Dedifferentiated amniotic fluid mesenchymal stem cell (primary cell): ENCODE data around the gene CTAGE4.
"Not testable (repeated sequence)": the region's sequence is repeated elsewhere in the genome, so short reads cannot be mapped to it uniquely, and the experiment has no call there.

Experiments
- DNase-seq: peaks from one replicate; pipeline ENCODE4 v3.0.0-alpha.2; 2016; ENCODE audit errors: extremely low spot score

The CTAGE4 gene, protein sequence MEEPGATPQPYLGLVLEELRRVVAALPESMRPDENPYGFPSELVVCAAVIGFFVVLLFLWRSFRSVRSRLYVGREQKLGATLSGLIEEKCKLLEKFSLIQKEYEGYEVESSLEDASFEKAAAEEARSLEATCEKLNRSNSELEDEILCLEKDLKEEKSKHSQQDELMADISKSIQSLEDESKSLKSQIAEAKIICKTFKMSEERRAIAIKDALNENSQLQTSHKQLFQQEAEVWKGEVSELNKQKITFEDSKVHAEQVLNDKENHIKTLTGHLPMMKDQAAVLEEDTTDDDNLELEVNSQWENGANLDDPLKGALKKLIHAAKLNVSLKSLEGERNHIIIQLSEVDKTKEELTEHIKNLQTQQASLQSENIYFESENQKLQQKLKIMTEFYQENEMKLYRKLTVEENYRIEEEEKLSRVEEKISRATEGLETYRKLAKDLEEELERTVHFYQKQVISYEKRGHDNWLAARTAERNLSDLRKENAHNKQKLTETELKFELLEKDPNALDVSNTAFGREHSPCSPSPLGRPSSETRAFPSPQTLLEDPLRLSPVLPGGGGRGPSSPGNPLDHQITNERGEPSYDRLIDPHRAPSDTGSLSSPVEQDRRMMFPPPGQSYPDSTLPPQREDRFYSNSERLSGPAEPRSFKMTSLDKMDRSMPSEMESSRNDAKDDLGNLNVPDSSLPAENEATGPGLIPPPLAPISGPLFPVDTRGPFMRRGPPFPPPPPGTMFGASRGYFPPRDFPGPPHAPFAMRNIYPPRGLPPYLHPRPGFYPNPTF

DNA sequence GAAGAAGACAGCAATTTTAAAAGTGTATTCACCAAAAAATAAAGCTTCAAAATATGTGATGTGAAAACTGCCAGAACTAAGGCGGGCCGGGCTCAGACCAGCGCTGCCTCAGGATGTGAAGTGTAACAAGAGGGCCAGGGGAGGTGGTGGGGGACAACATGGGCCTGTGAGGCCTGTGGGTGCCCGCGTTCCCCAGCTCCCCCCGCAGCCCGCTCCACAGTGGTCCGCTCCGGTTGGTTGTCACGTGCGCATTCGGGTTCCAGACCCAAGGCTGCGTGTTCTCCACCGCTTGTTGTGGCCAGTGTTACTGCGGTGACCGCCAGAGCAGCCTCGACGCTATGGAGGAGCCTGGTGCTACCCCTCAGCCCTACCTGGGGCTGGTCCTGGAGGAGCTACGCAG is at the start of gene CTAGE4:
Gene CTAGE4 (plus strand): TSS at position 301 of the 400 bp plus-strand sequence. CDS start 38 bp downstream, at position 339.
- DNase-seq: not testable (repeated sequence)

DNA sequence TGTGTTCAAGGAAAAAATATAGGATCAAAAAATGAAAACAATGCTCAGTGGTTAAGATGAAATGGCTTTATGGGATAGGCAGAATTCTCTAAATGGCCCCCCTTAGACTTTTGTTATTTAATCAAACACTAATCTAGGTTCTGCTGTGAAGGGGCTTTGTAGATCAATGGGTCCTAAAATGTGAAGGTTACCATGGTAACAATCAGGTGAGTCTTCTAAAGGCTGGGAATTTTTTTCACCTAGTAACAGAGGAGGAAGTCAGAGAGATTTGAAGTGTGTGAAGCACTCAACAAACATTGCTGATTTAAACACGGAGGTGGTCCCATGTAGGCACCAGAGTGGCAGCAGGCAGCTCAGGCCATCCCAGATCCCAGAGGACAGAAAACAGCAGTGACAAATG is 49.1 kb upstream of the CTAGE4 start:
- no peak for DNase-seq

DNA sequence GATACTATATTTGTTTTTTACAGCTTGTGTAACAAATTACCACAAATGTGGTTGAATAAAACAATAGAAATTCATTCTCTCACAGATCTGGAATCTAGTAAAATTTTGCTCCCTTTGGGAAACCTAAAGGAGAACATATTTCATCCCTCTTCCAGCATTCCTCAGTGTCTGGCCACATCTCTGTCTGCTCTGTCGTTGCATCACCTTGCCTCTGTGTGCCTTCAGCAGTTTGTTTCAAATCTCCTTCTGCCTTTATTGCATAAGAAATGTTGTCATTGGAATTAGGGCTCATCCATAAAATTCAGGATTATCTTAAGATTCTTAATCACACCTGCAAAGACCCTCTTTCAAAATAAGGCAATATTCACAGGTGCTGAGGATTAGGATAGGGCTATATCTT is 45.8 kb upstream of the CTAGE4 start:
- DNase-seq: no peak

DNA sequence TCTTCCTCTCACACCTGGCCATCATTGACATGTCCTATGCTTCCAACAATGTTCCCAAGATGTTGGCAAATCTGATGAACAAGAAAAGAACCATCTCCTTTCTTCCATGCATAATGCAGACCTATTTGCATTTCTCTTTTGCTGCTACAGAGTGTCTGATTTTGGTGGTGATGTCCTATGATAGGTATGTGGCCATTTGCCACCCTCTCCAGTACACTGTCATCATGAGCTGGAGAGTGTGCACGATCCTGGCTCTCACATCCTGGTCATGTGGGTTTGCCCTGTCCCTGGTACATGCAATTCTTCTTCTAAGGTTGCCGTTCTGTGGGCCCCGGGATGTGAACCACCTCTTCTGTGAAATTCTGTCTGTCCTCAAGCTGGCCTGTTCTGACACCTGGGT is 41.1 kb upstream of the CTAGE4 start:
- no peak for DNase-seq

DNA sequence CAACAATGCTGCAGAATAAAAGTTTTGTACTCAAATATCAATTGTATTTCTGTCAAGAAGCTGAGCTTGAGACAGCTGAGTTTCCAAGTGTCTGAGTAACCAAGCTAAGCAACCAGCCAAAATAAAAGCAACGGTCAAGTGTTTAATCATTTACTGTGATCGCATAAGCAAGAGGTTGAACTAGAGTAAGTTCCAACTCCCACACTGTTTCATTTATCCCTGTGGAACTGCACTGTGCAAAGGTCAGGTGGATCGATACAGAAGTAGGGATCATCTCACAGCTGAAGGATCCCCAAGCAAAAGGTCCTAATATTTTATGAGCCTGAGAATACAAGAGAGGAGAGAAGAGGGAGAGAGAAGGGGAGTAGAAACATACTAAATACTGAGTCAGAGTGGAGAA is 38.8 kb upstream of the CTAGE4 start:
- no peak for DNase-seq

DNA sequence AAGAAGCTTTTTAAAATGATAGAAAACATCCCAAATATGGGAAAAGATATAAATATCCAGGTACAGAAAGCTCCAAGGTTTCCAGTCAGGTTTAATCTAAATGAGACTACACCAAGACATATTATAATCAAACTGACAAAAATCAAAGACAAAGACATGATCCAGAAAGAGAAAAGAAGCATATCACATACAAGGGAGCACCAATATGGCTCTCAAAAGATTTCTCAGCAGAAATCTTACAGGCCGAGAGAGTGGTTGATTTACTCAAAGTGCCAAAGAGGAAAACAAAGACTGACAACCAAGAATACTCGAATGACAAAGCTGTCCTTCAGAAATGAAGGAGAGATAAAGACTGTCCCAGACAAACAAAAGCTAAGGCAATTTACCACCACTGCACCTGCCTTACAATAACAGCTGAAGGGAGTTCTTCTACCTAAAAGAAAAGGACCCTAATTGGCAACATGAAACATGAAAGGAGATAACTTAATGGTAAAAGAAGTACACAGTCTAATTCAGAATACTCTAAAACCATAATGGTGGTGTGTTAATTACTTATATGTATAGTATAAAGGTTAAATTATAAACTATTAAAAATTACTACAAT is 34.9 kb upstream of the CTAGE4 start:
- no peak for DNase-seq

DNA sequence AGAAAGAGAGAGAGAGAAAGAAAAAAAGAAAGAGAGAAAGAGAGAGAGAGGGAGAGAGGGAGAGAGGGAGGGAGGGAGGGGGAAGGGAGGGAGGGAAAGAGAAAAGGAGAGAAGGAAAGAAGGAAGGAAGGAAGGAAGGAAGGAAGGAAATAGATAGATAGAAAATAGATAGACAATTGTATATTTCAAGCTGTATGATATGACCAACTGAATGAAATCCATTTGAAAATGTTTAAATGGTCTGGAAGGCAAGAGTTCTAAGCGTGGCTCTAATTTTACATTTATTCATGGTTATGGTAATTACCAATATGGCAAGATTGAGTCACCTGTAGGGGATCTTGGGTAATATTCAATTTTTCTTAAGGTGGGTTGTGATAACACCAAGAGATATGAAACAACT is 24.4 kb upstream of the CTAGE4 start:
- DNase-seq: no peak

DNA sequence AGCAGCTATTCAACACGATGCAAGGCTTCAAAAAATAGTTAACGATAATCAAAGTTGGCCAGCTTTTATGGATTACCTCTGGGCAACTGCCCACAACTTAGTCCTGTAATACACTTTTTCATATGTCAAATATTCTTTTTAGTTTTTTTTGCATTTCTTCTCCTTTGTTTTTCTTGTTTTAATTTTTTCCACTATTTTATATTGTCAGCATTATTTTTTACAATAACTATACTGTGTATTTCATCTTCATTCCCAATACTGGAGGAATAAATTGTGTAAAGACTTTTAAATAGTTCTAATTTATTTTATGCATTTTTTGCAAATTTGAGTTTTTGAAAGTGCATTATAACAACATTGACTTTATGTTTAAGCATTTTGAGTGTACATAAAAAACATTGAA is 18.5 kb upstream of the CTAGE4 start:
- no peak for DNase-seq

DNA sequence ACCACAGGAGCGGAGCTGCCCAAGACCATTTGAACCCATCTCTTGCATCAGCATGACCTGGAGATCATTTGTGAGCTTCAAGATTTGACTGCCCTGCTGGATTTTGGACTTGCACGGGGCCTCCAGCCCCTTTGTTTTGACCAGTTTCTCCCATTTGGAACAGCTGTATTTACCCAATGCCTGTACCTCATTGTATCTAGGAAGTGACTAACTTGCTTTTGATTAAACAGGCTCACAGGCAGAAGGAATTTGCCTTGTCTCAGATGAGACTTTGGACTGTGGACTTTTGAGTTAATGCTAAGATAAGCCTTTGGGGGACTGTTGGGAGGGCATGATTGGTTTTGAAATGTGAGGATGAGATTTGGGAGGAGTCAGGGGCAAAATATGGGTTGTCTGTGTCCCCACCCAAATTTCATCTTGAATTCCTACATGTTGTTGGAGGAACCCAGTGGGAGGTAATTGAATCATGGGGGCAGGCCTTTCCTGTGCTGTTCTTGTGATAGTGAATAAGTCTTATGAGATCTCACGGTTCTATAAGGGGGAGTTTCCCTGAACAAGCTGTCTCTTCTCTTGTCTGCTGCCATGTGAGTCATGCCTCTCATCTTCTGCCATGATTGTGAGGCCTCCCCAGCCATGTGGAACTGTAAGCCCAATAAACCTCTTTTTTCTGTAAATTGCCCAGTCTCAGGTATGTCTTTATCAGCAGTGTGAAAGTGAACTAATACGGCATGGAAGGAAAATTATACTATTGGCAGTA is 11.5 kb upstream of the CTAGE4 start:
- not testable (repeated sequence) for DNase-seq

DNA sequence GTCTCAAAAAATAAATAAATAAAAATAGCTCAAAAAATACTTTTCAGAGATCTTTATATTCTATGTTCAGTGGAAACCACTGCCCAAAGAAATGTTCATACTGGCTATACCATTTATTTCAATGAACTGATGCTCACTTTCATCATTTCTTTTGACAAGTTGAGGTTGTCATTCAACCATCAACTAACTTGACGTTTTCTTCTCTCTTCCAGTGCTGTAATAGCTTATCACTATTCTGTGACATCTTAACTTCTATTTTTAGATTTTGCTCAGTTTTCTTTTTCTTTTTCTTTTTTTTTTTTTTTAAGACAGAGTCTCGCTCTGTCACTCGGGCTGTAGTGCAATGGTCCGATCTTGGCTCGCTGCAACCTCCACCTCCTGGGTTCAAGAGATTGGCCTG is 8.7 kb upstream of the CTAGE4 start:
- DNase-seq: no peak

DNA sequence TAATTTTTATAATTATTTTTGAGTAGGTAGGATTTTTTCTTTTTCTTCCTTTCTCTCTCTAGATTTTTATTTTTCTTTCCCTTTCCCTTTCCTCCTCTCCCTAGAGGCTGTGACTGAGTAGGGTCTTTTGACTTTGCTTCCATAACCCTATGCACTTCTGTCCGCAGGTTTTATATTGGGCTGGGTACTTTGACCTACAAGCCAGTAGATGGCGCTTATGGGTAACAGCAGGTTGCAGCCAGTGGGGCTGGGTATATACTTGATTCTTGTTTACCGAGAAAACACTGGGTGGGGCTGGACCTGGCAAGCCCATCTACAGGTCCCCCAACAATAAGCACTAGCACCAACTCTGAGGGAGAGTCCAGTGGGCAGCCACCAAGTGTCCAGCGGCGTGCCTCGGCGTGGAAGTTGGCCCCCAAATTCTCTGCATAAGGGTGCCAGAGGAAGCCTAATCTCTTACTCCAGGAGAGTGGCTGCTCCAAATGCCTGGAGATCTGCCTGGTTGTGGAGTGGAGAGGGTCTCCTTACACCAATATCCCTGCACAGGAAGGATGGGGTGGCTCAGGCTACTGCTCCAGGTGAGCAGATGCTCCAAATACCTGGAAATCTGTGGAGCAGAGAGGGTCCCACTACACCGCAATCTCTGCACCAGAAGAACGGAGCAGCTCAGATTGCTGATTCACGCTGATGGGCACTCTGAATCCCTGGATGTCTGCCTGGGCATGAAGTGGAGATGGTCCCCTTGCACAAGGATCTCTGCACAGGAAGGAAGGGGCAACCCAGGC is 4.7 kb upstream of the CTAGE4 start:
- DNase-seq: not testable (repeated sequence)

DNA sequence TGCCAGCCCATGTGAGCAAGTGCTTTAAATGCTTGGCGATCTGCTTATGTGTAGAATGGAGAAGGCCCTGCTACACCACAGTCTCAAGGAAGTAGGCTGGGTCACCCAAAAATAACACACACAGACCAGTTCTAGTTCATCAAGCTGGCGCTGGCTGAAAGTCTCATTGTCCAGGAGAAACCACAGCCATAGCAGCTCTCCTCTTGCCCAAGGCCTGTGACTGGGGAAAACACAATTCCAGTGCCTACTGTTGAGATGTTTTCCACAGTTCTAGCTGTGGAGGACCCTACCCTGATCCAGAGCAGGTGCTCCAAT is 4.1 kb upstream of the CTAGE4 start:
- not testable (repeated sequence) for DNase-seq

DNA sequence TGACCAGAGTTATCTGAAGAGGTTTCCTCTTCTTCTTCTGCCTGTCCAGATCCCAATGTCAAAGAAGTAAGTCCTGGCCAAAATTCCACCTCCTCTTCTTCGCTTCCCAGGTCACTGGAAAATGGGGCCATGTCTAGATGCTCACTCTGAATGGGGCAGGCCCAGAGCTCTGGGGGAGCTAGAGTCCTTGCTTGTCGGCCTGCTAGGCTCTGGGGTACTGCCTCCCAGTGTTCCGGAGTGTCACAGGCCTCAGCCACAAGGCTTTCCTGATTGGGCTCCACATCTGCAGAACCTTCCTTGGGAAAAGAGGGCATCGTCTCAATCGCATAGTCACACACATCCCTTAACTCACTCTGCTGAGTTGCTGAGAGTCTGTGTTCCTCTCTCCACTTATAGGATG is 4.6 kb downstream of the CTAGE4 start:
- not testable (repeated sequence) for DNase-seq

DNA sequence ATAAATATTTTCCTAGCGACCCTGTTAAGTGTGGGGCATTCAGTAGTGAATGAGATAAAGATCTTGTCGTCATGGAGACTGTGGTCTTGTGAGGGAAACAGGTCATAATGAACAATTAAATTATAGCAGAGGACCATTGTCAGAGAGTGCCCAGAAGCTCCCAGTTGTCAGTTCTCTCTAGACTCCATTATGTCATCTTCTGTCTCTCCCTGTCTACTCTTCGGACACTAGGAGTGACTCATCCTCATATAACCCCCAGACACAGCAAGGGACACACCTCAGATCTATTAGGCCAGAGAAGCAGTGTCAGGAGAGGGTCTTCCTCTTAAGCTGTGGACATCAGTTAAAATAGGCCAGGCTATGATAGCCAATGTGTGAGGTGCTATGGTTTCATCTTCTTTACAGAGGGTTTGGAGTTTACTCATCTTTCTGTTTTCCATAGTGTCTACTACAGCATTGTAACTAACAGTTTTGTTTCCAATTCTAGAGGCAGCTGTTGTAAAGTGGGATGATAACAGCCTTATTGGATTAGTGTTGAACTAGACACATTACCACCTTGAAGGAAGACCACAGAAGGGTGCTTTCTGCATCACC is 5.4 kb downstream of the CTAGE4 start:
- not testable (repeated sequence) for DNase-seq

DNA sequence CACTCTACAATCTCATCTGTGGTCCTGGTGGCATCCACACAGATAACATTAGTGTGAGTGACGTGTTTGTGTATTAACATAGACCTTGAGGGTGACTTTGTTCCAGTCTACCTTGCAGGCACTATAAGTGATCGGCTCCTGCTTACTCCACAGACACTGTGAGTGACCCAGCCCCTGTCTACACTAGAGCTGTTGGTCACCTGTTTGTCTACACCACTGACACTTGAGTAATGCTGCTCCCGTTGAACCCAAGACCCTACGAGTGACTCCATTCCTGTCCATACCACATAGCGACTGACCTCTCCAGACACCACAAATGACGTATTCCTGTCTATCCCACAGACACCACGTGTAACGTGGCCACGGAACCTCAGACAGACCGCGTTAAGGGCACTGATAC is 10.5 kb downstream of the CTAGE4 start:
- DNase-seq: not testable (repeated sequence)

DNA sequence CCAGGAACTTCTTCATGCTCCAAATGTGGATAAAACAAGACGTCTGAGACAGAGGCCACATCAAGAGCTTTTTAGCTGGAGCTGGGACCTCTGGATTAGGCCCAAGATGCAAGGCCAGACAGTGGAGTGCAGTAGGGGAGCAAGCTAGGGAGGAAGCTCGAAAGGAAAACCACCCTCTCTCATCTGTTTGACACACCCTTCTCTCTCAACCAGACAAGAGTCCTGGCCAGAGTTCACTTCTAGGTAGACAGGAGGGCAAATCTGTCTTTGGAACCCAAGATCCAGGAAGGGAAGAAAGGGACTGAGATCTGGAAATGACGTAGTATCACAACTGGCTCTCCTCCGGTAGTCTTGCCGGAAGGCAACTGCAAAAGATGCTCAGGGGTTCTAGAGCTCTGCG is 11.2 kb downstream of the CTAGE4 start:
- DNase-seq: not testable (repeated sequence)

DNA sequence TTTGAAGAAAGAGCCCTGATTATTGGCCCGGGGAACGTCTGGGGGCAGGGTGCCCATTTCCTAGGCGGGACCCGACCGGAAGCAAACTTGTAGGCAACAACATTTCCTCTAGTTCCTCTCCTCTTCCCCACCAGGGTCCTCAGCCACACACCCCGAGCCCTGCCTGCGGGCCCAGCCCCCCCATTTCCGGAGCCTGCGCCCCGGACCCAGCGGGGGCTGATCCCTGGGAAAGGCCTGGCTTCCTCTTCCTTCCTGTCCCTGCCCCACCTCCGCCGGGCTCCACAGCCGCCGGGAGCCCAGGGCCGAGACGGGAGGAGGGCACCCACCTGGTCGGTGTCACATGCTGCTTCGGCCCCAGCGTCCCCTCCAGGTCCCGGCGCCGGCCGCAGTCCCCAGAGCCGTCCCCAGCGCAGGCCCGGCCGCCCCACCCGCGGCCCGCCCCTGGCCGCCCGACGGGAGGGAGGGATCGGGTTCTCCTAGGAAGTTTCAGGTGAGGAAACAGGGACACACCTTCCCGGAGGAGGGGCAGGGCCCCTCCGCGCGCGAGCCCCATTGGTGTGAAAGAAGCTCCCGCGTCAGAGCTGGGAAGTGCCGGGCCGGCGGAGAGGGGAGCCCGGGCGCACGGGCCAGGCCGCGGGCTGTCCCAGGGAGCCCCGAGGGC is 12.1 kb downstream of the CTAGE4 start, which contains the start of gene ARHGEF35:
Gene ARHGEF35 (minus strand): TSS at position 622 of the 661 bp plus-strand sequence. CDS start 7,450 bp downstream, outside the sequence.
- not testable (repeated sequence) for DNase-seq

DNA sequence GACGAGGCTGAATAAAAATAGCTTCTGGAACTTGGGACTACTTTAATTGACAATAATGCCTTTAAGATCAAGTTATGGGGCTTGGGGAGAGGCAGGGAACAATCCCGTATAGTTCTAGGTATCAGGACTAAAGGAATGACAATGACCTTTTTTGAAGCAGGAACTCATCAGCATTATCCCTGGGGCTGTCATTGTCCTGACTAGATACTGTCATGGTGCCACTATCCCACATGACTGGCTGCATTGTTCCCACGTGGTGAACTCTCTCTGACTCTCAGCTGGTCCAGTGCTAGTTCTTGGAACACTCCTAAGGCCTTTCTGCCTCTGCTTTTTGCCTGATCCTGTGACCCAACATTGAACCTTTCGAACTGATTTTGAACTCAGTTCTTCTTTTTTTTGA is 15.7 kb downstream of the CTAGE4 start:
- DNase-seq: not testable (repeated sequence)

DNA sequence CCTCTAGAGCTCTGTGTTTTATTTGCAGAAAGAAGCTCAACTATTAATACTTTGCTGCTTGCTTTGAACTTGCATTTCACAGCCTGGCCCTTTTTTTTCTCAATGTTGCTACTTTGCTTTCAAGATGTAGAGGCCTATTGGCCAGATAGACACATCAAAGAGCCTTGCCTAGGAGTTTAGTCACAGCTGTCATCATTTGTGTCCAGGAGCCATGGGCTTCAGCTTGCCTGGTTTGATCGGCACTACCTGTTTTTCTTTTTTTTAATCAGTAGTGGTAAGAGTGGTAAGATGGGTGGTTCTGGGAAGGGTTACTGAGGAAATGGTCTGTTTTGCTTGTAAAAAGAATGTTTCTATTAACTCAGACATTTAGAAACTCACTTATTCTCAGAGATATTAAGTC is 18.7 kb downstream of the CTAGE4 start:
- DNase-seq: not testable (repeated sequence)

DNA sequence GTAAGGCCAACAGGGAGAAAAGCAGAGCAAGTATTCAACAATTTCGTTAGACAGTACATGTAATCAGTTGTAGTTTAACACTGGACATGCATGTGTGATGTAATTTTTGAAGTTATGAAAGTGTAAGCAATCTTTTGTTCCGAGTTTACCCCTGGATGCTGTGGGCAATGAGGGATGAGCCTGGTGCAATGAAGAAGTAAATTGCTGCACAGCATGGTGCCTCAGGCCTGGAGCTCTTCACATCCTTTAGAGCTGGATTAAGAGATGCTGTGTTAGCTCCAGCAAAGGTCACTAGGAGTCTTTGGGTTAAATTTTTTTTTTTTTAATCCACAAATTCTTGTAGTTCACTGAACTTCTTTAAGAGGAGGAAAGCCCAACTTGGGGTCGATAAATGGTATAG is 19.8 kb downstream of the CTAGE4 start:
- DNase-seq: not testable (repeated sequence)
